ENCODE measurements around the gene WDR70.
"Not testable (repeated sequence)": the region's sequence is repeated elsewhere in the genome, so short reads cannot be mapped to it uniquely, and the experiment has no call there.

WDR70 gene

GRCh38 chr5:37654566-37654965 is 275.4 kb downstream of the WDR70 start:
- DNase-seq: not testable (repeated sequence)

GRCh38 chr5:37657046-37657445 is 277.9 kb downstream of the WDR70 start:
- DNase-seq: no peak

- no peak for DNase-seq
Measured at GRCh38 chr5:37658440-37658839, 279.3 kb downstream of the WDR70 start.

GRCh38 chr5:37660319-37660718 is 281.2 kb downstream of the WDR70 start:
- no peak for DNase-seq

- DNase-seq: no peak
Measured at GRCh38 chr5:37661227-37661920, 282.3 kb downstream of the WDR70 start.

- DNase-seq: no peak
Measured at GRCh38 chr5:37661951-37662350, 282.8 kb downstream of the WDR70 start.

- DNase-seq: no peak
Measured at GRCh38 chr5:37662362-37662761, 283.2 kb downstream of the WDR70 start.

GRCh38 chr5:37662789-37663485 is 283.8 kb downstream of the WDR70 start:
- no peak for DNase-seq

- DNase-seq: no peak
Measured at GRCh38 chr5:37663538-37663937, 284.4 kb downstream of the WDR70 start.

GRCh38 chr5:37664551-37664950 is 285.4 kb downstream of the WDR70 start:
- DNase-seq: no peak

- no peak for DNase-seq
Measured at GRCh38 chr5:37665272-37665671, 286.2 kb downstream of the WDR70 start.

- no peak for DNase-seq
Measured at GRCh38 chr5:37665889-37666288, 286.8 kb downstream of the WDR70 start.

GRCh38 chr5:37667430-37667829 is 288.3 kb downstream of the WDR70 start:
- DNase-seq: no peak

- DNase-seq: no peak
Measured at GRCh38 chr5:37667846-37668245, 288.7 kb downstream of the WDR70 start.

GRCh38 chr5:37668524-37669047 is 289.5 kb downstream of the WDR70 start:
- DNase-seq: no peak

GRCh38 chr5:37672118-37672588 is 293.0 kb downstream of the WDR70 start:
- DNase-seq: peak; percentile 92

- not testable (repeated sequence) for DNase-seq
Measured at GRCh38 chr5:37674361-37674760, 295.2 kb downstream of the WDR70 start.

GRCh38 chr5:37679326-37679725 is 300.2 kb downstream of the WDR70 start:
- not testable (repeated sequence) for DNase-seq

- DNase-seq: not testable (repeated sequence)
Measured at GRCh38 chr5:37679903-37680302, 300.8 kb downstream of the WDR70 start.

- DNase-seq: no peak
Measured at GRCh38 chr5:37683072-37683471, 304.0 kb downstream of the WDR70 start.

- no peak for DNase-seq
Measured at GRCh38 chr5:37685211-37685610, 306.1 kb downstream of the WDR70 start.

- DNase-seq: no peak
Measured at GRCh38 chr5:37685816-37686215, 306.7 kb downstream of the WDR70 start.

GRCh38 chr5:37688925-37689324 is 309.8 kb downstream of the WDR70 start:
- DNase-seq: not testable (repeated sequence)

GRCh38 chr5:37694333-37694732 is 315.2 kb downstream of the WDR70 start:
- not testable (repeated sequence) for DNase-seq

Measured in Kasumi-1 (cell line).